Caco-2 (cell line): ENCODE measurements around the gene RAP1GDS1. TPM values are rescaled to one million over a fixed set of nuclear protein-coding genes. Genes with fewer than 3 reads are reported as not detected.

Experiments used
- BruUV-seq: library from RNA; stranded (reverse); fragments of 400-500 nt; replicated peaks from 2 replicates; lab custom pipeline; 2021; lab: Mats Ljungman, UMichigan
- CTCF ChIA-PET: fragments of 300-600 bp; sonication (Branson Sonifier 250); formaldehyde crosslinking; loops from one replicate; lab custom pipeline; 2022; ENCODE audit warnings: antibody characterized with exemption; lab: Charles Lee
- POLR2A ChIA-PET: fragments of 300-600 bp; sonication (Branson Sonifier 250); formaldehyde crosslinking; loops from one replicate; lab custom pipeline; 2022; ENCODE audit warnings: antibody characterized with exemption; lab: Charles Lee
- DNase-seq, 2 experiments: peaks; one replicate each; pipeline versions ENCODE4 v3.0.0 to v3.0.0-alpha.2; 2020 to 2022
- H3K27me3 ChIP-seq: replicated peaks from 2 replicates; pipeline ENCODE4 v1.6.0; 2011; ENCODE audit warnings: low read length; ENCODE audit not compliant: control insufficient read depth, insufficient read depth
- H3K36me3 ChIP-seq: 2 replicates; pipeline ENCODE4 v1.5.1; 2011; ENCODE audit warnings: low read length; ENCODE audit not compliant: control insufficient read depth, insufficient read depth
- H3K4me1 ChIP-seq: fragments of 250-450 bp; sonication (Bioruptor Pico); 2 replicates; pipeline ENCODE4 v1.5.1; 2020; ENCODE audit warnings: mild to moderate bottlenecking
- H3K4me3 ChIP-seq: 2 replicates; pipeline ENCODE4 v1.5.1; 2011; ENCODE audit warnings: low read depth, mild to moderate bottlenecking, control low read depth, low read length
- H3K9me3 ChIP-seq: fragments of 250-450 bp; sonication (Bioruptor Pico); 2 replicates; pipeline ENCODE4 v1.5.1; 2020; ENCODE audit warnings: mild to moderate bottlenecking, moderate library complexity
- H3K27ac Mint-ChIP-seq: one replicate; pipeline ENCODE4 v1.8.0; 2022; ENCODE audit warnings: mixed read lengths; ENCODE audit not compliant: unreplicated experiment
- H3K27me3 Mint-ChIP-seq: one replicate; pipeline ENCODE4 v1.8.0; 2022; ENCODE audit warnings: mixed read lengths; ENCODE audit not compliant: insufficient read depth, unreplicated experiment
- H3K36me3 Mint-ChIP-seq: one replicate; pipeline ENCODE4 v1.8.0; 2022; ENCODE audit warnings: mild to moderate bottlenecking, mixed read lengths; ENCODE audit not compliant: insufficient read depth, unreplicated experiment
- H3K4me1 Mint-ChIP-seq: one replicate; pipeline ENCODE4 v1.8.0; 2022; ENCODE audit warnings: low read depth, mixed read lengths; ENCODE audit not compliant: unreplicated experiment
- H3K4me3 Mint-ChIP-seq: one replicate; pipeline ENCODE4 v1.8.0; 2022; ENCODE audit warnings: mild to moderate bottlenecking, moderate library complexity, mixed read lengths; ENCODE audit not compliant: unreplicated experiment
- H3K9me3 Mint-ChIP-seq: one replicate; pipeline ENCODE4 v1.8.0; 2022; ENCODE audit warnings: mixed read lengths; ENCODE audit not compliant: unreplicated experiment
- intact Hi-C: fragments of 100-400 bp; cut with micrococcal nuclease; formaldehyde crosslinking; loops from one replicate; pipeline ENCODE4 v1.10.0; 2022; ENCODE audit not compliant: unreplicated experiment
- total RNA-seq: library from RNA; stranded (reverse); gene quantifications from 2 replicates; pipeline ENCODE4 v1.2.3, GENCODE V29; 2022
- TF ChIP-seq, protein P1 (sequence below), 2 experiments: fragments of 200-600 bp in 1 of 2; IDR thresholded peaks; 1 replicate in 1 of 2; 2 replicates in 1 of 2; pipeline versions ENCODE4 v1.5.1 to v1.8.0; 2011 to 2022; ENCODE audit warnings: antibody characterized with exemption in 1 of 2, control low read depth in 1 of 2, inconsistent platforms in 1 of 2, low read depth in 1 of 2, low read length in 1 of 2, mild to moderate bottlenecking in 1 of 2, moderate library complexity in 1 of 2; ENCODE audit not compliant: insufficient read depth in 1 of 2, severe bottlenecking in 1 of 2, unreplicated experiment in 1 of 2

Gene RAP1GDS1
- total RNA-seq, 1 experiment from 2014 or later = 45.5 TPM

DNA sequence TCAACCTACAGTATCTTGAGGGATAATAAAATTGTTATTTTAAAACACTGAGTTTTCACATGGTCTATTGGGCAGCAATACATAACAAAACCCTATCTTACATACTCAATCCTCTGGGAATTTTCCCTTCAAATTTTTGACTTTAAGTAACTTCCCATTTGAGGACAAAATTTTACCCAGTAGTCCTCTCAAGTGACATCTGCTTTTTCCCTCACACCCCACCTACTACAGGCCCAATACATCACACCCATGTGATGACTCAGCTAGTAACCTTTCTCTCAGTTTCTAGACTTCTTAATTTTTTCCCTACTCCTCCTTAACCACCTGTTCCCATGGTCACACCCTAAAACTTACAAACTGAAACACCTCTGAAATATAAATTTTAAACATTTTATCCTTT, 12.2 kb upstream of the RAP1GDS1 start:
- ChIA-PET CTCF (no interaction called here), POLR2A (no interaction called here)
- peaks cover 18% of the 10 kb centered on the region for H3K4me1 ChIP-seq

DNA sequence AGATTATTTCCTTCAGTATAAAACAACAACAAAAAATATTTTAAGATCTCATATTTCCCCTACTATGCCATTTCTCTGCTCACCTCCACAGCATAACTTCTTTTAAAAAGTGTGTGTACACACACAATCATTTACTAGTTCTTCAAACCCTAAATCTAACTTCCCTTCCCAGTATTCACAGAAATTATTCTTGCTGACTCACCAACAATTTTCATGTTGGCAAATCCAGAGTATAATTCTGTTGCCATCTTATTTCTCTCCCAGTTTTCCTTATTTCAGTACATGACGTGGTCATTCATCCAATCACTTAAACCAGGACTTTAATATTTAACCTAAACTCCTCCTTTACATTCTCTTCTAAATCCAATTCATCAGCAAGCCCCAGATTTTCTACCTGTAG, 11.4 kb upstream of the RAP1GDS1 start:
- POLR2A ChIA-PET = no interaction called here
- no peaks in the 10 kb centered on the region for H3K27me3 Mint-ChIP-seq
- TF ChIP-seq, protein P1, sequence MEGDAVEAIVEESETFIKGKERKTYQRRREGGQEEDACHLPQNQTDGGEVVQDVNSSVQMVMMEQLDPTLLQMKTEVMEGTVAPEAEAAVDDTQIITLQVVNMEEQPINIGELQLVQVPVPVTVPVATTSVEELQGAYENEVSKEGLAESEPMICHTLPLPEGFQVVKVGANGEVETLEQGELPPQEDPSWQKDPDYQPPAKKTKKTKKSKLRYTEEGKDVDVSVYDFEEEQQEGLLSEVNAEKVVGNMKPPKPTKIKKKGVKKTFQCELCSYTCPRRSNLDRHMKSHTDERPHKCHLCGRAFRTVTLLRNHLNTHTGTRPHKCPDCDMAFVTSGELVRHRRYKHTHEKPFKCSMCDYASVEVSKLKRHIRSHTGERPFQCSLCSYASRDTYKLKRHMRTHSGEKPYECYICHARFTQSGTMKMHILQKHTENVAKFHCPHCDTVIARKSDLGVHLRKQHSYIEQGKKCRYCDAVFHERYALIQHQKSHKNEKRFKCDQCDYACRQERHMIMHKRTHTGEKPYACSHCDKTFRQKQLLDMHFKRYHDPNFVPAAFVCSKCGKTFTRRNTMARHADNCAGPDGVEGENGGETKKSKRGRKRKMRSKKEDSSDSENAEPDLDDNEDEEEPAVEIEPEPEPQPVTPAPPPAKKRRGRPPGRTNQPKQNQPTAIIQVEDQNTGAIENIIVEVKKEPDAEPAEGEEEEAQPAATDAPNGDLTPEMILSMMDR (IDR thresholded peaks at IDR 0.05; ENCODE audit: insufficient read depth in 1 of 2, low read depth in 1 of 2, low read length in 1 of 2, severe bottlenecking in 1 of 2, unreplicated experiment in 1 of 2) = no peak

More for the DNA sequence above, 12.2 kb upstream of the RAP1GDS1 start:
- Mint-ChIP-seq H3K36me3 (no peaks in the 10 kb centered on the region), H3K4me1 (peaks cover 8% of the 10 kb centered on the region), H3K4me3 (no peak overlapping the region), H3K27me3 (peaks cover 4% of the 10 kb centered on the region), H3K9me3 (peaks cover 23% of the 10 kb centered on the region), H3K27ac (no peak overlapping the region)
- Histone ChIP-seq H3K4me3 (no peak overlapping the region), H3K9me3 (no peaks in the 10 kb centered on the region), H3K27me3 (no peaks in the 10 kb centered on the region), H3K36me3 (no peaks in the 10 kb centered on the region)
- TF ChIP-seq, protein P1 (IDR thresholded peaks at IDR 0.05; ENCODE audit: insufficient read depth in 1 of 2, low read depth in 1 of 2, low read length in 1 of 2, severe bottlenecking in 1 of 2, unreplicated experiment in 1 of 2) = no peak
- intact Hi-C loops = no loop called here
- no TSS peak for BruUV-seq
- DNase-seq = no peak

GRCh38 chr4:98253499-98253898, 7.7 kb upstream of the RAP1GDS1 start:
- H3K9me3 Mint-ChIP-seq = peaks cover 23% of the 10 kb centered on the region
- DNase-seq = peak in 1 of 2 experiments; percentile 24

More for the DNA sequence above, 11.4 kb upstream of the RAP1GDS1 start:
- H3K4me3 Mint-ChIP-seq = no peak overlapping the region
- no TSS peak for BruUV-seq
- no peaks in the 10 kb centered on the region for H3K27me3 ChIP-seq
- H3K36me3 ChIP-seq = no peaks in the 10 kb centered on the region
- no peak overlapping the region for H3K4me3 ChIP-seq
- peaks cover 23% of the 10 kb centered on the region for H3K4me1 ChIP-seq
- H3K27ac Mint-ChIP-seq = no peak overlapping the region
- DNase-seq = no peak
- peaks cover 23% of the 10 kb centered on the region for H3K9me3 Mint-ChIP-seq
- H3K9me3 ChIP-seq = no peaks in the 10 kb centered on the region
- intact Hi-C loops = no loop called here
- H3K36me3 Mint-ChIP-seq = no peaks in the 10 kb centered on the region
- CTCF ChIA-PET = interaction anchor here (0.6 kb wide), 1 partner anchor 665 kb away, joined by 6 read pairs; no protein-coding TSS in a partner anchor
- H3K4me1 Mint-ChIP-seq = peaks cover 8% of the 10 kb centered on the region

More at GRCh38 chr4:98253499-98253898, 7.7 kb upstream of the RAP1GDS1 start:
- H3K36me3 Mint-ChIP-seq = no peaks in the 10 kb centered on the region
- ChIA-PET POLR2A (no interaction called here), CTCF (no interaction called here)
- intact Hi-C loops = no loop called here
- Histone ChIP-seq H3K27me3 (no peaks in the 10 kb centered on the region), H3K9me3 (no peaks in the 10 kb centered on the region), H3K4me3 (no peak overlapping the region), H3K4me1 (peaks cover 23% of the 10 kb centered on the region), H3K36me3 (no peaks in the 10 kb centered on the region; the same call in 1 of the 2 replicates)
- BruUV-seq = no TSS peak
- no peak overlapping the region for H3K4me3 Mint-ChIP-seq
- TF ChIP-seq, protein P1 (IDR thresholded peaks at IDR 0.05; ENCODE audit: insufficient read depth in 1 of 2, low read depth in 1 of 2, low read length in 1 of 2, severe bottlenecking in 1 of 2, unreplicated experiment in 1 of 2) = no peak
- H3K27ac Mint-ChIP-seq = peak overlapping the region; percentile 29
- no peaks in the 10 kb centered on the region for H3K27me3 Mint-ChIP-seq
- H3K4me1 Mint-ChIP-seq = peaks cover 8% of the 10 kb centered on the region
